ENCODE data around the gene TRNT1. TPM values are rescaled to one million over a fixed set of nuclear protein-coding genes. Genes with fewer than 3 reads are reported as not detected.

Gene TRNT1
- total RNA-seq, 1 experiment from 2014 or later = 41.7 TPM

DNA sequence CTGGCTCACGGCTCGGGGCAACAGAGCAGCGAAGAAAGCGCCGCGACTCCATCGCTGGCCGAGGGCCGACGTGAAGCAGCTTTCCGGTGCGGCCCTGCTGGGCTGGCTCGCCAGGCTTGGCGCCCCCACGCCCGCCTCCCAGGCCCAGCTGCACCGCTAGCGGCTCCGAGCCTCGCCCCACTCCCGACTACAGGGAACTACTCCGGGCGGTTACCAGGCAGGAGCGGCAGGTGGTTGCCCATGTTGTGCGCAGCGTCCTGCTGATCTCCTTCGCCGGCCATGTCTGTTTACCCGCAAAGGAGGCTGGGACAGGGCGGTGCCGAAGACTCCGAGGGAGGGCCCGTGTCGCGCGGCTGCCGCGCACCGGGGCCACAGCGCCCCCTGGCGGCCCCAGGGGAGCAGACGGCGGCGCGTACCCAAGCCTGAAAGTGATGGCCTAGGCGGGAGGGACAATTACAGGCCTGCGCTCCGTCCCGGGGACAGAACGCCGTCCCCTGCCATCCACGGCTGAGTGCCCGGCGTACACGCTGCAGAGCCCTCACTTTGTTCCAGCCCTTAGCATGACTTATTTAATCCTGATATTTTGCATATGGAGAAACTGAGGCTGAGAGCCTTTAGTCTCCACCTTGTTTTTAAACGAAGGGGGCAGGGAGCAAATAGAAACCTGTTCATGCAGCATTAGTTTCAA, 52.8 kb downstream of the TRNT1 start, which contains the start of gene CRBN:
Gene CRBN, minus strand, starts transcription at position 285 of the 688 bp plus-strand sequence. Its CDS starts 4 bp downstream, at position 281.
- ChIA-PET POLR2A (ENCODE audit: low non-redundant PET) (no interaction called here), CTCF (no interaction called here)
- peak within 1 kb of the TSS; percentile 90 for H3K4me3 ChIP-seq (ENCODE audit: low read depth, low read length, poor library complexity, severe bottlenecking)
- TF ChIP-seq EZH2 (IDR thresholded peaks at IDR 0.05; ENCODE audit: borderline replicate concordance, low read depth, low read length, poor library complexity, severe bottlenecking) (no peak), CTCF (conservative IDR thresholded peaks at IDR 0.05; ENCODE audit: low read depth, low read length) (peak; percentile 99)
- H3K27me3 ChIP-seq (replicated peaks; ENCODE audit: insufficient read depth, low read depth, low read length, poor library complexity) = no peaks in the 10 kb centered on the region
- peaks cover 7% of the 10 kb centered on the region for H3K4me1 ChIP-seq (ENCODE audit: insufficient read depth, low read length, poor library complexity, severe bottlenecking)
- H3K27ac ChIP-seq (ENCODE audit: low read depth, low read length, poor library complexity, severe bottlenecking) = peak within 1 kb of the TSS; percentile 79
- no peaks in the 10 kb centered on the region for H3K36me3 ChIP-seq (ENCODE audit: insufficient read depth, low read length, poor library complexity, severe bottlenecking)
- BruUV-seq (replicated peaks) = no TSS peak
- no peaks in the 10 kb centered on the region for H3K9me3 ChIP-seq (ENCODE audit: low read depth, low read length, poor library complexity, severe bottlenecking)
- intact Hi-C loops (cut with micrococcal nuclease; ENCODE audit: unreplicated experiment) = no loop called here
- peak; percentile 92 for DNase-seq (ENCODE audit: low spot score)

DNA sequence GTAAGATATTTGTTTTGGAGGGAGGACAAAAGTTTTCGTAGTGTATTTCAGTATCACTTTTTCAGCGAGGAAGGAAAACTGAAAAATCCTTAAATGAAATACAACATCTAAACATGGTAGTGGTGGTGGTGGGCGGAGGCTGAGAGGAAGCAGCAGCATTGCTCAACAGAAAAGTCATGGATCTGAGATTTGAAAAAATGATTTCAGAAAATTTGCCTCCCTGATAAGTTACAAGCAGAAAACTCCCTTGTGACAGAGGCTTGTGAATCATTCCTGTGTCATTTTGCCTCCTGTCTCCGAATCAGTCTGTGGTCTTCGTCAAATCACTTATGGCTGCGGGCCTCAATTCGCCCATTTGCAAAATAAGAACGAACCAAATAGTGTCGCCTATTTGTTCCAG, 53.7 kb downstream of the TRNT1 start:
- BruUV-seq (replicated peaks) = no TSS peak
- TF ChIP-seq EZH2 (IDR thresholded peaks at IDR 0.05; ENCODE audit: borderline replicate concordance, low read depth, low read length, poor library complexity, severe bottlenecking) (no peak), CTCF (conservative IDR thresholded peaks at IDR 0.05; ENCODE audit: low read depth, low read length) (no peak)
- no peaks in the 10 kb centered on the region for H3K36me3 ChIP-seq (ENCODE audit: insufficient read depth, low read length, poor library complexity, severe bottlenecking)
- no peak overlapping the region for H3K4me3 ChIP-seq (ENCODE audit: low read depth, low read length, poor library complexity, severe bottlenecking)
- intact Hi-C loops (cut with micrococcal nuclease; ENCODE audit: unreplicated experiment) = no loop called here
- DNase-seq (ENCODE audit: low spot score) = no peak
- H3K27me3 ChIP-seq (replicated peaks; ENCODE audit: insufficient read depth, low read depth, low read length, poor library complexity) = no peaks in the 10 kb centered on the region
- CTCF ChIA-PET = no interaction called here
- H3K9me3 ChIP-seq (ENCODE audit: low read depth, low read length, poor library complexity, severe bottlenecking) = no peaks in the 10 kb centered on the region
- peaks cover 7% of the 10 kb centered on the region for H3K4me1 ChIP-seq (ENCODE audit: insufficient read depth, low read length, poor library complexity, severe bottlenecking)
- POLR2A ChIA-PET (ENCODE audit: low non-redundant PET) = no interaction called here
- H3K27ac ChIP-seq (ENCODE audit: low read depth, low read length, poor library complexity, severe bottlenecking) = no peak overlapping the region

DNA sequence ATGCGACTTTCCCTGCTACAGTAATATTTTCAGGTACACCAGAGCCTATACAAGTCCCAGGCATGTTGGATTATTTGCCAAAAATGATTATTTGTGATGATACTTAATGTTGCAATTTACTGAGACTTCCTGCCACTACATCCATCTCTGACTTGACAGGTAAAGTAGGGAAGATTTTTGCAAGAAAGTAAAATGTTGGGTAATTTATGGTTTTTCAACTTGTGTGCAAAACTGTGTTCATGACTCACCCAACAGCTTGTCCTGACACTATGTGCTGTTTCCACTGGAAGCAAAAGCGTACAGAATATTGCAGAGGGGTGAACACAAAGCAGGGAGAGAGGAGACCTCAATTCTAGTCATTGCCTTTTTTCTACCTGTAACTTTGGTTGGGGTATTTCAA, 58.1 kb downstream of the TRNT1 start:
- CTCF ChIA-PET = no interaction called here
- Histone ChIP-seq H3K27ac (ENCODE audit: low read depth, low read length, poor library complexity, severe bottlenecking) (no peak overlapping the region), H3K36me3 (ENCODE audit: insufficient read depth, low read length, poor library complexity, severe bottlenecking) (no peaks in the 10 kb centered on the region), H3K4me3 (ENCODE audit: low read depth, low read length, poor library complexity, severe bottlenecking) (no peak overlapping the region), H3K9me3 (ENCODE audit: low read depth, low read length, poor library complexity, severe bottlenecking) (no peaks in the 10 kb centered on the region), H3K27me3 (replicated peaks; ENCODE audit: insufficient read depth, low read depth, low read length, poor library complexity) (peaks cover 5% of the 10 kb centered on the region), H3K4me1 (ENCODE audit: insufficient read depth, low read length, poor library complexity, severe bottlenecking) (no peaks in the 10 kb centered on the region)
- no TSS peak for BruUV-seq (replicated peaks)
- intact Hi-C loops (cut with micrococcal nuclease; ENCODE audit: unreplicated experiment) = no loop called here
- TF ChIP-seq CTCF (conservative IDR thresholded peaks at IDR 0.05; ENCODE audit: low read depth, low read length) (no peak), EZH2 (IDR thresholded peaks at IDR 0.05; ENCODE audit: borderline replicate concordance, low read depth, low read length, poor library complexity, severe bottlenecking) (no peak)
- POLR2A ChIA-PET (ENCODE audit: low non-redundant PET) = no interaction called here
- no peak for DNase-seq (ENCODE audit: low spot score)
